Urinary bladder (tissue), 4 donors: Measurements from ENCODE around the gene DCUN1D3. TPM values are rescaled to one million over a fixed set of nuclear protein-coding genes. Genes with fewer than 3 reads are reported as not detected.
A peak's percentile ranks its signal among the peaks of the same experiment; 100 is the strongest.
"Not testable (repeated sequence)": the region's sequence is repeated elsewhere in the genome, so short reads cannot be mapped to it uniquely, and the experiment has no call there.

Experiments
- DNase-seq: peaks from one replicate; pipeline ENCODE4 v3.0.0-alpha.2; 2015; ENCODE audit errors: extremely low spot score
- H3K27ac ChIP-seq: one replicate; pipeline ENCODE4 v1.5.1; 2013; ENCODE audit warnings: low read depth, mild to moderate bottlenecking, moderate library complexity
- H3K36me3 ChIP-seq: one replicate; pipeline ENCODE4 v1.6.1; 2013; ENCODE audit warnings: mild to moderate bottlenecking, moderate library complexity; ENCODE audit not compliant: insufficient read depth
- H3K4me1 ChIP-seq: one replicate; pipeline ENCODE4 v1.6.1; 2013; ENCODE audit warnings: mild to moderate bottlenecking, moderate library complexity; ENCODE audit not compliant: insufficient read depth
- H3K4me3 ChIP-seq: one replicate; pipeline ENCODE4 v1.5.1; 2013; ENCODE audit warnings: low read depth, low read length
- WGBS: extraction: QIAGEN DNeasy Blood & Tissue Kit; methylation state at CpG from one replicate; pipeline ENCODE4 v1.1.7; 2013; 5-methylcytosine and 5-hydroxymethylcytosine counted together
- polyA plus RNA-seq: library from polyadenylated mRNA; stranded (reverse); fragments of 200-250 nt; gene quantifications from one replicate; pipeline ENCODE4 v1.2.3, GENCODE V29; 2013
- total RNA-seq: library from RNA; depleted of rRNA; stranded (reverse); fragments of >200 nt; gene quantifications from one replicate; pipeline ENCODE4 v1.2.3, GENCODE V29; 2014
- donor health status: healthy with polysubstance abuse.
- donor health status: healthy.

DCUN1D3 gene
- total and polyA plus RNA-seq, 2 donors, result 6.8 to 13.0 TPM

DNA sequence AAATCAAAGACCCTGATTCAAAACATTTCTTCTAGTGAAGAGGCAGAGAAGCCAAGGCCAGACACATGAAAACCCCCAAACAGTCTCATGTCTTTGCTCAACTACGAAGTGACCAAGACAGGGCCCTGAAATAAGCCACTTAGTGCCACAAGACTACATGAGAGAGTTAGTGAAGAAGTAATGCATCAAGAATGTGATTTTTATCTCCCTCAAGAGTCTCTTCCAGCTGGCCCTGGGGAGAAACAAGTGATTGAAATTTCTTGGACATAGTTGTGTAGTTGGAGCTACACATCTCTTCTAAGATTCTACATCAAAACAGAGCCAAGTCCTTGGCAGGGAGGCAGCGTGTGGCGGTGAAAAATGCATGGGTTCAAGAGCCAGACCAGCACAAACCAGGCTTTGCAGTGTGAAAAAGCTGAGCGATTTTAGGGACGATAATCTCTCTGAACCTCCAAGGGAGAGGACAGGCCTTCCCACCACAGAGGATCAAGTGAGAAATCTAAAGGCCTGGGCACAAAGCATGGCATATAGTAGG is 31.0 kb upstream of the DCUN1D3 start:
- H3K36me3 ChIP-seq, result no peaks in the 10 kb centered on the region
- H3K4me3 ChIP-seq, result no peak overlapping the region
- H3K27ac ChIP-seq, result no peak overlapping the region
- 74% methylated on average over 5 of the region's 5 CpGs for WGBS
- no peaks in the 10 kb centered on the region for H3K4me1 ChIP-seq
- no peak for DNase-seq

- DNase-seq, result no peak
- Histone ChIP-seq H3K27ac (no peak overlapping the region), H3K4me3 (no peak overlapping the region), H3K4me1 (no peaks in the 10 kb centered on the region), H3K36me3 (no peaks in the 10 kb centered on the region)
- 67% methylated on average over 1 of the region's 1 CpG for WGBS
These were observed 30.2 kb upstream of the DCUN1D3 start for GRCh38 chr16:20930365-20930690.

DNA sequence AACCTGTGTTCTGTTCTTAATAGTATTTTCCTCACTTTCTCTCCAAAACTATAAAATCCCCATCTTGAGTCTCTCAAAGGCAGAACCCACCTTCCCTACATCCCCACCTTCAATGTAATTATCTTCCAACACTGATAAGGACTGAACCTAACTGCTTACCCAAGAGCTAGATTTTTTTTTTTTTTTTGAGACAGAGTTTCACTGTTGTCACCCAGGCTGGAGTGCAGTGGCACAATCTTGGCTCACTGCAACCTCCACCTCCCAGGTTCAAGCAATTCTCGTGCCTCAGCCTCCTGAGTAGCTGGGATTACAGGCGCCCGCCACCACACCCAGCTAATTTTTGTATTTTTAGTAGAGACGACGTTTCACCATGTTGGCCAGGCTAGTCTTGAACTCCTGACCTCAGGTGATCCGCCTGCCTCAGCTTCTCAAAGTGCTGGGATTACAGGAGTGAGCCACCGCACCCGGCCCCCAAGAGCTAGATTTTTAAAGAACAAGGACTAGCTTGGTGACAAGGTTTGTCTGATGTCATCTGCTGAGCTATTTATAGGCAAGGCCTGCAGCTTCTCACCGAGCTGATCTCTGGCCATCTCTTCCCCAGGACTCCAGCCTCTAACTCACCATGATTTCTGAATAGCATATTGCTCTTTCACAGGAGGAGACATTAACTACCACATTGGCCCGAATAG is 29.7 kb upstream of the DCUN1D3 start:
- not testable (repeated sequence) for DNase-seq, H3K36me3 ChIP-seq, H3K4me1 ChIP-seq, H3K27ac ChIP-seq, H3K4me3 ChIP-seq
- WGBS, result 61% methylated on average over 10 of the region's 10 CpGs

- H3K4me1 ChIP-seq, result no peaks in the 10 kb centered on the region
- no peak overlapping the region for H3K4me3 ChIP-seq
- H3K36me3 ChIP-seq, result no peaks in the 10 kb centered on the region
- DNase-seq, result no peak
- no peak overlapping the region for H3K27ac ChIP-seq
- 77% methylated on average over 5 of the region's 5 CpGs for WGBS
These were observed 28.7 kb upstream of the DCUN1D3 start for GRCh38 chr16:20928774-20929411.

DNA sequence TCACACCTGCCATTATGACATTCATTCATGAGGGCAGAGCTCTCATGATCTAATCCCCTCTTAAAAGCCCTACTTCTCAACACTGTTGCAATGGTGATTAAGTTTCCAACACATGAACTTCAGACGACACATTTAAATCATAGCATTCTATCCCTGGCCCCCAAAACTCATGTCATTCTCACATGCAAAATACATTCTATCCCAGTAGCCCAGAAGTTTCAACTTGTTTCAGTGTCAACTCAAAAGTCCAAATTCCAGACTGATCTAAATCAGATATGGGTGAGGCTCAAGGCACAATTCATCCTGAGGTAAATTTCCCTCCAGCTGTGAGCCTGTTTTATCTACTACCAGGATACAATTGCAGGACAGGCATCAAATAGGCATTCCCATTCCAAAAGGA is 25.6 kb upstream of the DCUN1D3 start:
- Histone ChIP-seq H3K4me3 (no peak overlapping the region), H3K4me1 (no peaks in the 10 kb centered on the region), H3K27ac (no peak overlapping the region), H3K36me3 (no peaks in the 10 kb centered on the region)
- WGBS, result 93% methylated on average over 1 of the region's 1 CpG
- DNase-seq, result no peak

- 91% methylated on average over 3 of the region's 3 CpGs for WGBS
- Histone ChIP-seq H3K4me1 (no peaks in the 10 kb centered on the region), H3K36me3 (no peaks in the 10 kb centered on the region), H3K27ac (no peak overlapping the region), H3K4me3 (no peak overlapping the region)
- no peak for DNase-seq
These were observed 23.7 kb upstream of the DCUN1D3 start for GRCh38 chr16:20923876-20924275.

- Histone ChIP-seq H3K4me3 (no peak overlapping the region), H3K27ac (no peak overlapping the region), H3K4me1 (no peaks in the 10 kb centered on the region), H3K36me3 (no peaks in the 10 kb centered on the region)
- DNase-seq, result no peak
- over 99% methylated on average over 2 of the region's 2 CpGs for WGBS
These were observed 20.6 kb upstream of the DCUN1D3 start for GRCh38 chr16:20920799-20921198.

DNA sequence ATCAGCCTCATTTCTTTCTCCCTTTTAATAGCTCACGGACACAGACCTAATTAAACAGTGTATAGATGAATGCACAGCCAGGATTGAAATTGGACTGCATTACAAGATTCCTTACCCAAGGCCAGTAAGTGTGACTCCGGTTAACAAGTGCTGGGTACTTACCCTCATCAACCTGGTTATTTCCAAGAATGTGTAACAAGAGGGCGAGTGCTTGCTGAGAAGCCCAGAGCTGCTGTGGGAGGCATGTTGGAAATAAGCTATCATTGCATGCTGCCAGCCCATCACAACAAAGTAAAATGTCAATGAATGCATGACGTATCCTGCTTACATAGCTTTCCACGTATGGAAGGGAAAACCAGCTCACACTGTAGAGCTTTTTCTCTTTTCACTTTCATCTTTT is 19.9 kb upstream of the DCUN1D3 start:
- H3K4me1 ChIP-seq, result no peaks in the 10 kb centered on the region
- H3K27ac ChIP-seq, result no peak overlapping the region
- no peaks in the 10 kb centered on the region for H3K36me3 ChIP-seq
- 89% methylated on average over 5 of the region's 5 CpGs for WGBS
- DNase-seq, result no peak
- no peak overlapping the region for H3K4me3 ChIP-seq

GRCh38 chr16:20918486-20919239 is 18.5 kb upstream of the DCUN1D3 start:
- no peaks in the 10 kb centered on the region for H3K4me1 ChIP-seq
- H3K4me3 ChIP-seq, result no peak overlapping the region
- 76% methylated on average over 4 of the region's 4 CpGs for WGBS
- no peaks in the 10 kb centered on the region for H3K36me3 ChIP-seq
- H3K27ac ChIP-seq, result no peak overlapping the region
- no peak for DNase-seq

GRCh38 chr16:20916942-20917341 is 16.8 kb upstream of the DCUN1D3 start:
- Histone ChIP-seq H3K27ac (no peak overlapping the region), H3K36me3 (no peaks in the 10 kb centered on the region), H3K4me1 (no peaks in the 10 kb centered on the region), H3K4me3 (no peak overlapping the region)
- WGBS, result 91% methylated on average over 4 of the region's 4 CpGs
- DNase-seq, result no peak

GRCh38 chr16:20916289-20916688 is 16.1 kb upstream of the DCUN1D3 start:
- H3K36me3 ChIP-seq, result no peaks in the 10 kb centered on the region
- no peak overlapping the region for H3K27ac ChIP-seq
- no peak overlapping the region for H3K4me3 ChIP-seq
- no peaks in the 10 kb centered on the region for H3K4me1 ChIP-seq
- DNase-seq, result no peak
- whole genome bisulfite sequencing, result 91% methylated on average over 10 of the region's 10 CpGs

DNA sequence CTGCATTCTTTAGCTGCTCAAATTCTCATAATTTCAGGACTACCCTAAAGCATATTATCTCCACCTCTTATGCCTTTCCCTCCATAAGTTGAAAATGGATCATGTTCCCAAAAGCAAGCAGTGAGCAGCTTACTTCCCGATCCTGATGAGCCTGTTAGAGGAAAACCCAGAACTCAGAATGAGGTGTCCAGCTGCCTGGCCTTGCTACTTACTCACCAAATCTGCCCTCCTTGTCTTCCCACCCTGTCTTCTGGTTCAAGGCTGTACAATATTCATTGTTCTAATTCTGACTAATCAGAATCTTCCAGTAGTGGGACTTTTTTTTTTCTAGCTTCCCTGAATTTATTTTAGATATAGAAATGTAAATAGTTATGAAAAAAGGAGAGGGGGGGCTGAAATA is 11.2 kb upstream of the DCUN1D3 start:
- no peak for DNase-seq
- Histone ChIP-seq H3K36me3 (no peaks in the 10 kb centered on the region), H3K4me3 (no peak overlapping the region), H3K27ac (peak overlapping the region; percentile 16), H3K4me1 (peaks cover 1% of the 10 kb centered on the region)
- WGBS, result 61% methylated on average over 1 of the region's 1 CpG

- 53% methylated on average over 2 of the region's 2 CpGs for WGBS
- Histone ChIP-seq H3K4me3 (no peak overlapping the region), H3K36me3 (no peaks in the 10 kb centered on the region), H3K27ac (no peak overlapping the region), H3K4me1 (peaks cover 1% of the 10 kb centered on the region)
- DNase-seq, result no peak
These were observed 10.7 kb upstream of the DCUN1D3 start for GRCh38 chr16:20910781-20911321.
